Hypothalamus (tissue), 51 donors: ENCODE measurements around the gene ENO4.

Experiments
- DNase-seq, 51 donors: peaks; one replicate each; lab custom pipeline; 2025; lab: John Stamatoyannopoulos, UW

The ENO4 gene

GRCh38 chr10:116829711-116830110 lies 19.6 kb upstream of the ENO4 start:
- DNase-seq = no peak

DNA sequence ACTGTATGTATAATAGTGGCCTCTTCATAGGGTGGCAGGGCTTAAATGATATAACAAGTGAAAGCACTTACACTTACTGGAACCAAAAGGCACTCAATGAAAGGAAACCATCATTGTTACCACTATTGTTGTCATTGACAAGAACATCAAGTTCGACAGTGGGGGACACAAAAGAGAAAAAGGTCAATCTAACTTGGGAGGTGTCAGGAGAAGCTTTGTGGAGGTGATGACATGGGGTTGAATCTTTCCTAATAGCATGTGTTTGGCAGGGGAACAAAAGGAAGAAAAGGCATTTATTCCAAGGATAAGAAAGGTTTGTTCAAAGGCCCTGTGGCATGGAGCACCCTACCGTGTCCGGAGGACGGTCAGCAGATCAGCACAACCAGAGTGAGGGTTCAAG lies 18.2 kb upstream of the ENO4 start:
- DNase-seq = no peak

- DNase-seq = no peak
Measured at GRCh38 chr10:116831790-116832189, 17.5 kb upstream of the ENO4 start.

DNA sequence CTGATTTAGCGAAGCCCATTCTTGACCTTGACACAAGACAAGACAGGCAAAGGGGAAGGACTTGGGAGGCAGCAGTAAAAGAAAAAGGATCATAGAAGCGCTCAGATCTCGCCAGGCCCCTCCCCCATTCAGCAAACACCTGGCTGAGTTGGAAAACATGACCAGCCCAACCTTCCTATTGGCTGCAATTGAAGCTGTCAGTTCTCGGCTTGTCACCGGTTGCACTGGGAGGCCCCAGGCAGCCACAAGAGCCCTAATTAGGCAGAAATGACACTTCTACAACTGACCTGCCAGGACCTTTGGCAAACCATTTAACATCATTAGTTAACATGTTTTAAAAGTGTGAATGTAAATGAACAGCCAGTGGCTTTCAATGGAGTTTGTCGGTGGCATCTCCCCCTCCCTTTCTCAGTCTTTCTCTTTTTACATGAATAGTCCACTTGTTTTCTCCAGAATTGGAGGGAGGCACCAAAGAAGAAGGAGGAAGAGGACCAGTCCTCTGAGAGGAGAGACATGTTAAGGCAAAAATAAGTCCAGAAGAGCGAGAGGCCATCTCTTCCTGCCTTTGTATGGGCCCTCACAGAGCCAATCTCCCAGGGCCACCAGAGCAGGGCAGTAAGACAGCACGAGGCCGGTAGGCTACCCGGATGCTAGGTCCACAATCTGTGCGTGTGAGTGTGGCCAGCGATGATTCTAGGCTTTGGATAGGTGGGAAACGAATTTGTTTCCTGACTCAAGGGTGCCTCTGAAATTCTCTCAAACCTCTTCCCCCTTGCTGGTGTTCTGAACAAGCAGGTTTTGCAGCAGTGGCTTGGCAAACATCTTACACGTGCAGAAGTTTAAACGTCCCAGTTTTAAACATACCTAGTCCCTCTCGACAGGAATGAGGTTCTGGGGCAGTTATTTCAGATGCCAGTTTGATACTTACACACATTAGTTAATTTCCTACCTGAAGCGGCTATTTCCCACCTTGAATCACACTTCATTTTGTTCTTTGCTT lies 15.0 kb upstream of the ENO4 start:
- DNase-seq = peak in 2 of 51 donors; percentile 3 to 8

GRCh38 chr10:116835658-116836057 lies 13.6 kb upstream of the ENO4 start:
- DNase-seq = peak in 2 of 51 donors; percentile 5 to 41

- no peak for DNase-seq
Measured at GRCh38 chr10:116836083-116836482, 13.2 kb upstream of the ENO4 start.

GRCh38 chr10:116836902-116837523 lies 12.3 kb upstream of the ENO4 start:
- no peak for DNase-seq

DNA sequence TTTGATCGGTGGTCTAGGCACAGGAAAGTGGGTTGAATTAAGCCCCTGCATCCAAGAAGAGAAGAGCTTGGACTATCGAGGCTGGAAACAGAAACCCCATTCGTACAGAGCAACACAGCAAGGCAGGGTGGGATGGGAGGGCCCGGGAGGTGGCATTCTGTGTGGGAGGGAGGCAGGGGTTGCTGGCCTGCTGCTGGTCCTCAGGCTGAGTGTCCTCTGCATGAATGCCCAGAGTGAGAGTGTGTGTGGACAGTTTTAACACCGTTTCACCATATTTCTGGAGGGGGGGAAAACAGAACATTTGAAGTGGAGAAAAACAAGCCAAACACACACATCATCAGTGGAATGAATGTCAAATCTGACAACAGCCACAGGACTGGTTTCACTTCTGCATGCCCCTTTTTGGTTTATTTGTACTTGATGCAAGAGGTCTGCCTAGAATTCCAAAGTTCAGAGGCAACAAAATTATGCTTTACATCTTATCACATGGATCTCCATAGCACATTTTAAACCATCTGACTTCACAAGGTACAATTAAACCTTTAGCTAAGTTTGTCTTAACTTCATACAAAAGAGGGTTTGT lies 11.1 kb upstream of the ENO4 start:
- DNase-seq = no peak

DNA sequence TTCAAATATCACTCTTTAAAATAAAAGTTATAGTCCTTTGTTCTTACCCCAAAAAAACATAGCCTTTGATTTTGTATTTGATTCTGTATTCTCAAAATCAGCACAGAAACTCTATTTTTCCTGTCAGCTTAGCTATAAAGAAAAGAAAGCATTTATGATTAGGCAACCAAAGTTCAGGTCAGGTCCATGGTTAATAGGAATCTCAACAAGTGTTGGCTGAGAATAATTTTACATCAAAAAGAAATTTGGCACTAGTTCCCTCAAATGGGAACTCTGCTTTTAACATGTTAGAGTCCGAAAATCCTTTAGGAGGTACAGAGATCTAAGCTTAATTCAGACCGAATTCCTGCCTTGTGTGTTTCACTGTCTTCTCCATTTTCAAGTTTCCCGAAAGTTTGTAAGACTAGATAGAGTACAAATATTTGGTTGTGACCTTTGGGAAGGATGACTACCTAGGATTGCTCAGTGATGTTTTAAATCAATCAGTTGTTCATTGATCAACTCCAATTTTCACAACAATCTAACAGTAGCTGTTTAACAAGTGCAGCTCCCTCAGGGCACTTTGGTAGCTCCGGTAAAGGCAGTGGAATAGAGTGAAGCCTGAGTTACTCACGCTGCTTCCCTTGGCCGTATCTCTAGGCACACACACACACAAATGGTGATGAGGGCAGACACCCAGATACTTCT lies 8.8 kb upstream of the ENO4 start:
- DNase-seq = no peak

GRCh38 chr10:116845823-116846222 lies 3.5 kb upstream of the ENO4 start:
- no peak for DNase-seq

DNA sequence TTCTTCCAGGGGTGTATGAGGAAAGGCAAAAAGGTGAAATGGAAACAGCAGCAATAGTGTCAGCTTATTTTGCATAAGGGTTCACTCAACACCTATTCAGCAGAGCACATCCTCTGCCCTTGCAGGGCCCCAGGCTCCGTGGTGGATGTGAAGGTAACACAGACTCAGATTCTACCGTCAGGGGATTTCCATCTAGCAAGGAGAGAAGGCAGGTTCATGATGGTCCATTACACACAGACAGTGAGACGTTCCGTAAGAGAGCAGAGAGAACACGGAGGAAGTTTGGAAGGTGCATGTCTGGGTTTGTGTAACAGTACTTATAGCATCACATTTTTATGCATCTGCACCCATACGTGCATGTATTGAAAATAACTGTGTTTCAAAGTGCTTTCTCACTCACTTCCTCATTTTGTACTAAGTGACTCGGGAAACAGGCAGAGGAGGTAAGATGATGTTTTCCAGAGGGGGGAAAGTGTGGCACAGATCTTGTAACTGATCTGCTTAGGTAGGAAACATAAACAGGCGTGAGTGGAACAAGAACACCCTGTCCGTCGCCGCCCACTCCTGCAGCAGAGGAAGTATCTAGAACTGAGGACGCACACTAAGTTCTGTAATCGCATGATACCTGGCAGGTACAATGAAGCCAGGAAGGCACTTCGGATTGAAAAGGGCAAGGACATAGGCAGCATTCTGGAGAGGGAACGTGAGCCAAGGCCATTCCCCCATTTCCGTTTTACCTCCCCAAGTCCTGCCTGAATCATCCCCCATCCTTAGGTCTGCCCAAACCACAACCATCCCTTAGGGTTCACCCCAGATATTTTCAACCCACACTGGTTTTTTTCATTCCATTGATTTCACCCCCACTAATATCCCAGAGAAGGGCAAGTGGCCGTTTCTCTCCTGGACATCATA lies 1.0 kb upstream of the ENO4 start:
- DNase-seq = peak in 1 of 51 donors; percentile 29

GRCh38 chr10:116848944-116849247 lies 403 bp upstream of the ENO4 start:
- peak in 6 of 51 donors; percentile 26 to 61 (median 32) for DNase-seq

- DNase-seq = no peak
Measured at GRCh38 chr10:116850058-116850611, 836 bp downstream of the ENO4 start.

GRCh38 chr10:116852246-116852645 lies 2.9 kb downstream of the ENO4 start:
- no peak for DNase-seq

DNA sequence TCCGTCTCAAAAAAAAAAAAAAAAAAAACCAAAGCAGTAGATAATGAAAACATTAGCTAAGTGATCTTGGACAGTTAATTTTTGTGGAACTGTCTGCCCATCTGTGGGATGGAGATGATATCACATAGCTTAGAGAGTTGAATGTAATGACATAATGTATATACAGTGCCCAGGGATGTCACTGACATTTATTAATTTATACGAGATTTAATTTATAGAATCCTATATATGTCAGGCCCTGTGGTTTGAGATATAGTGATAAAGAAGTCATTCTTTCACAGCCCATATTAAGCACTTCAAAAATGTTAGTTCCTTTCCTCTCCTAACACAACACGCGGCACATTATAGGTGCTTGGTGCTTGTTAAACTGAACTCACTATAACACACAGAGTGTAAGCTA lies 4.0 kb downstream of the ENO4 start:
- no peak for DNase-seq

DNA sequence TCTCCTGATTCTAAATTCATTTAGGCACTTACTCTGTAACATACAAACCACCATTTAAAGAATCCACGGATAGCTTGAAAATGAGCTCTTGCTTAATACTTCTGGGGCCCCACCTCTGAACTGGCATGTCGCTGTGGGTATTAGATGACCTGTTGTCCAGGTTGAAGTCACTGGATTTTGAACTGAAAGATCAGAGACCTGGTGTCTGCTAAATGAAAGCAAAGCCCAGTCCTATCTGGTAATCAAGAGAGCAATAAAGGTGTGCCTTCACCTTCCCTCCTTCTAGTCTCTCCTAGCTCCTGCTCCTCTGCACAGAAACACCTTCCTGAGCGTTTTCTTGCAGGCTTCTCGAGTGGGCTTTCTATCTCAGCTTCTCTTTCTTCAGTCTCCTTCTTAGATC lies 4.4 kb downstream of the ENO4 start:
- DNase-seq = no peak

GRCh38 chr10:116857156-116857555 lies 7.9 kb downstream of the ENO4 start:
- DNase-seq = no peak

GRCh38 chr10:116861796-116862195 lies 12.5 kb downstream of the ENO4 start:
- no peak for DNase-seq

DNA sequence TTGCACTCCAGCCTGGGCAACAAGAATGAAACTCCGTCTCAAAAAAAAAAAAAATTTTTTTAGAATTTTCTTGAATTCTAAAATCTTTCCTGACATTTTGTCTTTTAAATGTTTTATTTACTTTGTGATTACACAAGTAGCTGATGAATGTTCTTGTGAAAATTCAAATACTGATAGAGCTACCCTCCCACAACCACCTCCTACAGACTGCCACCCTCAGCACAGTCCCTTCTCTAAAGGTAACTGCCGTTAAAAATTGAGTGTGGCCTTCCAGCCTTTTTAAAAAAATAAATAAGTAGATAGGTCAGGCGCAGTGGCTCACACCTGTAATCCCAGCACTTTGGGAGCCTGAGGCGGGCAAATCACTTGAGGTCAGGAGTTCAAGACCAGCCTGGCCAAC lies 15.1 kb downstream of the ENO4 start:
- no peak for DNase-seq

DNA sequence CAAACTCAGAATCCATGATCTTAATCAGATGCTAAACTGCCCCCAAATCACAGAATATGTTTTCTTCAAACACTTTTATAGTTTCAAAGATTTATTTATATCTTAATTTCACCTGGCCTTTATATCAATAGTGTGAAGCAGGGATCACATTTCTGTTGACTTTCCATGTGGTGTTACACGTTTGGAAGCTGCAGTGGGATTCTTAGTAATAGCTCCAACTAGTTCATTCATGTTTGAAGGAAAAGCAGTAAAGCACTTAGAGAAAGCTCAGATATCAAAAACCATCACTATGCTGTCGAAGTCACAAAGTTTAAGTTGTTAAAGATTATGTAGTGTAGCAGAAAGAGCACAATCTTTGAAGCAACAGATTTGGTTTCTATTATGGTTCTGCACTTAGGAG lies 16.8 kb downstream of the ENO4 start:
- DNase-seq = no peak
